ENCODE data around the gene EPHB4. TPM values are rescaled to one million over a fixed set of nuclear protein-coding genes. Genes with fewer than 3 reads are reported as not detected.

EPHB4 gene
- total and polyA plus RNA-seq, 10 of the 15 experiments (the other 5 are each of a cell fraction or from before 2014, with no cell fraction given): 0.32 to 0.85 (median 0.48) TPM; not detected in 4

DNA sequence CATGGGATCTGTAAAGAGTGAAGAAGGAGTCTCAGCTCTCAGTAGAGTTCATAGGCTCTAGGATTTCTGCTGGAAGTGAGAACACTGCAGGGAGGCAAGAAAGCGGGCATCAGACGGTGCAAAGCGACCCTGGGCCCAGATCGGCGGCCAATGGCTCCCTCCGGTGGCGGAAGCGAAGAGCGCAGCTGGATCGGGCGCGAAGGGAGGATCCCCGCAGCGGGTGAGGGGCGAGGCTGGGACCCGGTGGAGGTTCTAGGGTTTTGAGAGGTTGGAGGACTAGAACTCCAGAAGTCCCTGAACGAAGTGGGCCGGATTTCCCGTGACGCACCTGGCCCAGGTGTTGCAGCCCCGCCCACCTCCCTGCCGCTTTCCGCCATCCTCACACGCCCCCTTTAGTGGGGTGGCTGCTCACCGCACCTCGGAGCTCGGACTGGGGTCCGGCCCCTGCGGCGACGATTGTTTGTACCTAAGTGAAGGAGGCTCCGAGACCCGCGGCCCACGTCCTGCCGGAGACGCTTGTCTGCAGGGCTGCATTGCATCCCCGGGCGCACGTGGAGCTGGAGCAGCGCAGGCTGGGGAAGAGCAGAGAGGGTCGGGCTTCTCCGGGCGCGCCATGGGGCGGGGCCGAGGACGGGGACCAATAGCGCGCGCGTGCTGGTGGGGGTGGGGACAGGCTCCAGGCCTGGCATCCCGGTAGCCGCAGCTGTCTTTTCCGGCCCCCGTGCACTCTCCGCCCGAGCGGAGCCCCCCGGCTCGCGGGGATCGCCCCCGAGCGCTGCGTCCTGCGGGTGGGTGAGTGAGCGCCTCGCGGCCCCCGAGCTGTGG, 24.9 kb upstream of the EPHB4 start, which contains the start of gene SLC12A9 (continued):
- TF ChIP-seq RAD21 (IDR thresholded peaks at IDR 0.05; ENCODE audit: insufficient read depth, low read depth, low read length) (peak; percentile 92), CREM (IDR thresholded peaks at IDR 0.05; ENCODE audit: low read depth) (0 out of 2 replicates have a peak, but pooled peaks have one; percentile 12), CHD2 (IDR thresholded peaks at IDR 0.05; ENCODE audit: borderline replicate concordance, low read depth, low read length) (peak; percentile 38; the same call in 1 of the 2 replicates), NBN (IDR thresholded peaks at IDR 0.05) (peak; percentile 79), CEBPB (IDR thresholded peaks at IDR 0.05; ENCODE audit: borderline replicate concordance in 1 of 2, low read depth in 2 of 2, low read length in 2 of 2) (no peak), TCF3 (IDR thresholded peaks at IDR 0.05; ENCODE audit: borderline replicate concordance, insufficient read depth, low read depth, low read length) (peak; percentile 60; the same call in 1 of the 2 replicates), LARP7 (IDR thresholded peaks at IDR 0.05) (peak; percentile 62), MEF2A (IDR thresholded peaks at IDR 0.05; ENCODE audit: insufficient read depth, low read depth, low read length) (0 out of 2 replicates have a peak, but pooled peaks have one; percentile 19), NFXL1 (IDR thresholded peaks at IDR 0.05; ENCODE audit: borderline replicate concordance) (no peak), POU2F2 (IDR thresholded peaks at IDR 0.05; ENCODE audit: borderline replicate concordance, low read depth, low read length) (0 out of 3 replicates have a peak, but pooled peaks have one; percentile 10), RFX5 (IDR thresholded peaks at IDR 0.05; ENCODE audit: low read depth, low read length) (peak; percentile 32; the same call in 1 of the 2 replicates), POLR2A (IDR thresholded peaks at IDR 0.05; ENCODE audit: low read depth, low read length) (peak; percentile 71), YBX1 (IDR thresholded peaks at IDR 0.05) (no peak), GABPA (IDR thresholded peaks at IDR 0.05; ENCODE audit: low read depth) (no peak), WRNIP1 (IDR thresholded peaks at IDR 0.05; ENCODE audit: borderline replicate concordance, low read depth, low read length) (no peak), ZSCAN29 (IDR thresholded peaks at IDR 0.05) (no peak), SP1 (IDR thresholded peaks at IDR 0.05; ENCODE audit: low read depth, low read length) (no peak)
- TF ChIP-seq, protein P1, sequence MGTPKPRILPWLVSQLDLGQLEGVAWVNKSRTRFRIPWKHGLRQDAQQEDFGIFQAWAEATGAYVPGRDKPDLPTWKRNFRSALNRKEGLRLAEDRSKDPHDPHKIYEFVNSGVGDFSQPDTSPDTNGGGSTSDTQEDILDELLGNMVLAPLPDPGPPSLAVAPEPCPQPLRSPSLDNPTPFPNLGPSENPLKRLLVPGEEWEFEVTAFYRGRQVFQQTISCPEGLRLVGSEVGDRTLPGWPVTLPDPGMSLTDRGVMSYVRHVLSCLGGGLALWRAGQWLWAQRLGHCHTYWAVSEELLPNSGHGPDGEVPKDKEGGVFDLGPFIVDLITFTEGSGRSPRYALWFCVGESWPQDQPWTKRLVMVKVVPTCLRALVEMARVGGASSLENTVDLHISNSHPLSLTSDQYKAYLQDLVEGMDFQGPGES (IDR thresholded peaks at IDR 0.05): no peak
- TF ChIP-seq, protein P2, sequence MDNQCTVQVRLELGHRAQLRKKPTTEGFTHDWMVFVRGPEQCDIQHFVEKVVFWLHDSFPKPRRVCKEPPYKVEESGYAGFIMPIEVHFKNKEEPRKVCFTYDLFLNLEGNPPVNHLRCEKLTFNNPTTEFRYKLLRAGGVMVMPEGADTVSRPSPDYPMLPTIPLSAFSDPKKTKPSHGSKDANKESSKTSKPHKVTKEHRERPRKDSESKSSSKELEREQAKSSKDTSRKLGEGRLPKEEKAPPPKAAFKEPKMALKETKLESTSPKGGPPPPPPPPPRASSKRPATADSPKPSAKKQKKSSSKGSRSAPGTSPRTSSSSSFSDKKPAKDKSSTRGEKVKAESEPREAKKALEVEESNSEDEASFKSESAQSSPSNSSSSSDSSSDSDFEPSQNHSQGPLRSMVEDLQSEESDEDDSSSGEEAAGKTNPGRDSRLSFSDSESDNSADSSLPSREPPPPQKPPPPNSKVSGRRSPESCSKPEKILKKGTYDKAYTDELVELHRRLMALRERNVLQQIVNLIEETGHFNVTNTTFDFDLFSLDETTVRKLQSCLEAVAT (IDR thresholded peaks at IDR 0.05): 0 out of 2 replicates have a peak, but pooled peaks have one; percentile 27
- TF ChIP-seq, protein P3, sequence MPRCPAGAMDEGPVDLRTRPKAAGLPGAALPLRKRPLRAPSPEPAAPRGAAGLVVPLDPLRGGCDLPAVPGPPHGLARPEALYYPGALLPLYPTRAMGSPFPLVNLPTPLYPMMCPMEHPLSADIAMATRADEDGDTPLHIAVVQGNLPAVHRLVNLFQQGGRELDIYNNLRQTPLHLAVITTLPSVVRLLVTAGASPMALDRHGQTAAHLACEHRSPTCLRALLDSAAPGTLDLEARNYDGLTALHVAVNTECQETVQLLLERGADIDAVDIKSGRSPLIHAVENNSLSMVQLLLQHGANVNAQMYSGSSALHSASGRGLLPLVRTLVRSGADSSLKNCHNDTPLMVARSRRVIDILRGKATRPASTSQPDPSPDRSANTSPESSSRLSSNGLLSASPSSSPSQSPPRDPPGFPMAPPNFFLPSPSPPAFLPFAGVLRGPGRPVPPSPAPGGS (IDR thresholded peaks at IDR 0.05; ENCODE audit: borderline replicate concordance, insufficient read depth, low read depth, low read length, poor library complexity, severe bottlenecking): no peak
- TF ChIP-seq, protein P4, sequence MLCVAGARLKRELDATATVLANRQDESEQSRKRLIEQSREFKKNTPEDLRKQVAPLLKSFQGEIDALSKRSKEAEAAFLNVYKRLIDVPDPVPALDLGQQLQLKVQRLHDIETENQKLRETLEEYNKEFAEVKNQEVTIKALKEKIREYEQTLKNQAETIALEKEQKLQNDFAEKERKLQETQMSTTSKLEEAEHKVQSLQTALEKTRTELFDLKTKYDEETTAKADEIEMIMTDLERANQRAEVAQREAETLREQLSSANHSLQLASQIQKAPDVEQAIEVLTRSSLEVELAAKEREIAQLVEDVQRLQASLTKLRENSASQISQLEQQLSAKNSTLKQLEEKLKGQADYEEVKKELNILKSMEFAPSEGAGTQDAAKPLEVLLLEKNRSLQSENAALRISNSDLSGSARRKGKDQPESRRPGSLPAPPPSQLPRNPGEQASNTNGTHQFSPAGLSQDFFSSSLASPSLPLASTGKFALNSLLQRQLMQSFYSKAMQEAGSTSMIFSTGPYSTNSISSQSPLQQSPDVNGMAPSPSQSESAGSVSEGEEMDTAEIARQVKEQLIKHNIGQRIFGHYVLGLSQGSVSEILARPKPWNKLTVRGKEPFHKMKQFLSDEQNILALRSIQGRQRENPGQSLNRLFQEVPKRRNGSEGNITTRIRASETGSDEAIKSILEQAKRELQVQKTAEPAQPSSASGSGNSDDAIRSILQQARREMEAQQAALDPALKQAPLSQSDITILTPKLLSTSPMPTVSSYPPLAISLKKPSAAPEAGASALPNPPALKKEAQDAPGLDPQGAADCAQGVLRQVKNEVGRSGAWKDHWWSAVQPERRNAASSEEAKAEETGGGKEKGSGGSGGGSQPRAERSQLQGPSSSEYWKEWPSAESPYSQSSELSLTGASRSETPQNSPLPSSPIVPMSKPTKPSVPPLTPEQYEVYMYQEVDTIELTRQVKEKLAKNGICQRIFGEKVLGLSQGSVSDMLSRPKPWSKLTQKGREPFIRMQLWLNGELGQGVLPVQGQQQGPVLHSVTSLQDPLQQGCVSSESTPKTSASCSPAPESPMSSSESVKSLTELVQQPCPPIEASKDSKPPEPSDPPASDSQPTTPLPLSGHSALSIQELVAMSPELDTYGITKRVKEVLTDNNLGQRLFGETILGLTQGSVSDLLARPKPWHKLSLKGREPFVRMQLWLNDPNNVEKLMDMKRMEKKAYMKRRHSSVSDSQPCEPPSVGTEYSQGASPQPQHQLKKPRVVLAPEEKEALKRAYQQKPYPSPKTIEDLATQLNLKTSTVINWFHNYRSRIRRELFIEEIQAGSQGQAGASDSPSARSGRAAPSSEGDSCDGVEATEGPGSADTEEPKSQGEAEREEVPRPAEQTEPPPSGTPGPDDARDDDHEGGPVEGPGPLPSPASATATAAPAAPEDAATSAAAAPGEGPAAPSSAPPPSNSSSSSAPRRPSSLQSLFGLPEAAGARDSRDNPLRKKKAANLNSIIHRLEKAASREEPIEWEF (IDR thresholded peaks at IDR 0.05; ENCODE audit: insufficient replicate concordance, low read depth, low read length): no peak
